IMR-90 (cell line): ENCODE measurements around the gene ZBTB47. TPM values are rescaled to one million over a fixed set of nuclear protein-coding genes. Genes with fewer than 3 reads are reported as not detected.

ENCODE experiments used
- ATAC-seq: fragments of 200-7000 bp; cut with Tn5 transposase; 2 replicates; pipeline ENCODE4 v1.9.1; 2020; ENCODE audit warnings: low read depth, mild to moderate bottlenecking, moderate library complexity
- BruUV-seq: library from RNA; stranded (reverse); fragments of 400-500 nt; replicated peaks from 2 replicates; lab custom pipeline; 2021; lab: Mats Ljungman, UMichigan
- CTCF ChIA-PET: fragments of 300-600 bp; formaldehyde crosslinking; extraction: SDS; loops from one replicate; lab custom pipeline; 2021; ENCODE audit warnings: antibody characterized with exemption; lab: Yijun Ruan, JAX
- POLR2A ChIA-PET: fragments of 300-600 bp; sonication (Branson Sonifier 250); formaldehyde crosslinking; loops from one replicate; lab custom pipeline; 2022; ENCODE audit warnings: antibody characterized with exemption; ENCODE audit not compliant: unreplicated experiment; lab: Charles Lee
- DNase-seq: peaks from one replicate; pipeline ENCODE4 v3.0.0; 2013
- H2AFZ ChIP-seq: replicated peaks from 2 replicates; pipeline ENCODE3; 2013; ENCODE audit warnings: low read length, mild to moderate bottlenecking; ENCODE audit not compliant: poor library complexity
- H2AK5ac ChIP-seq: 2 replicates; pipeline ENCODE4 v1.6.1; 2013; ENCODE audit warnings: low read depth, low read length, inconsistent platforms
- H2AK9ac ChIP-seq: replicated peaks from 2 replicates; pipeline ENCODE3; 2013; ENCODE audit warnings: mild to moderate bottlenecking, low read depth, low read length, moderate library complexity; ENCODE audit not compliant: poor library complexity
- H2BK120ac ChIP-seq: 2 replicates; pipeline ENCODE4 v1.6.1; 2013; ENCODE audit warnings: low read depth, low read length, inconsistent platforms
- H2BK15ac ChIP-seq: 3 replicates; pipeline ENCODE4 v1.6.1; 2013; ENCODE audit warnings: low read depth, low read length, inconsistent platforms
- H2BK20ac ChIP-seq: 2 replicates; pipeline ENCODE4 v1.6.1; 2013; ENCODE audit warnings: low read depth, mild to moderate bottlenecking, inconsistent platforms, low read length, moderate library complexity
- H2BK5ac ChIP-seq: 2 replicates; pipeline ENCODE4 v1.6.1; 2013; ENCODE audit warnings: mild to moderate bottlenecking, low read depth, low read length, inconsistent platforms; ENCODE audit not compliant: poor library complexity, severe bottlenecking
- H3K14ac ChIP-seq: replicated peaks from 2 replicates; pipeline ENCODE4 v1.6.1; 2013; ENCODE audit warnings: low read depth, low read length, inconsistent platforms
- H3K18ac ChIP-seq: 2 replicates; pipeline ENCODE4 v1.6.1; 2013; ENCODE audit warnings: low read depth, low read length, control low read depth
- H3K23ac ChIP-seq: 2 replicates; pipeline ENCODE4 v1.6.1; 2013; ENCODE audit warnings: low read depth, low read length, inconsistent platforms
- H3K27ac ChIP-seq: 2 replicates; pipeline ENCODE4 v1.5.1; 2013; ENCODE audit warnings: mild to moderate bottlenecking, control low read depth, low read length; ENCODE audit not compliant: insufficient read depth
- H3K27me3 ChIP-seq: 2 replicates; pipeline ENCODE4 v1.6.1; 2013; ENCODE audit warnings: low read length; ENCODE audit not compliant: control insufficient read depth, insufficient read depth
- H3K36me3 ChIP-seq: 2 replicates; pipeline ENCODE4 v1.6.1; 2013; ENCODE audit warnings: low read length, mixed read lengths; ENCODE audit not compliant: control insufficient read depth, insufficient read depth
- H3K4ac ChIP-seq: 2 replicates; pipeline ENCODE4 v1.6.1; 2013; ENCODE audit warnings: low read depth, low read length, inconsistent platforms
- H3K4me1 ChIP-seq: 2 replicates; pipeline ENCODE4 v1.6.1; 2013; ENCODE audit warnings: low read length, mixed read lengths; ENCODE audit not compliant: control insufficient read depth, insufficient read depth
- H3K4me2 ChIP-seq: 2 replicates; pipeline ENCODE4 v1.6.1; 2013; ENCODE audit warnings: low read depth, mild to moderate bottlenecking, control low read depth, low read length, moderate library complexity
- H3K4me3 ChIP-seq: 2 replicates; pipeline ENCODE4 v1.5.1; 2013; ENCODE audit warnings: low read depth, mild to moderate bottlenecking, control low read depth, low read length, moderate library complexity; ENCODE audit not compliant: insufficient read depth
- H3K56ac ChIP-seq: 2 replicates; pipeline ENCODE4 v1.6.1; 2013; ENCODE audit warnings: low read length, inconsistent platforms; ENCODE audit not compliant: insufficient read depth; ENCODE audit errors: extremely low read depth
- H3K79me1 ChIP-seq, 2 experiments: 2 replicates each; pipeline ENCODE4 v1.6.1; 2013; ENCODE audit warnings: low read length in 2 of 2, inconsistent platforms in 1 of 2, low read depth in 1 of 2
- H3K9ac ChIP-seq: 2 replicates; pipeline ENCODE4 v1.6.1; 2013; ENCODE audit warnings: low read depth, low read length, control low read depth
- H3K9me1 ChIP-seq: 2 replicates; pipeline ENCODE4 v1.6.1; 2013; ENCODE audit warnings: low read length, inconsistent platforms; ENCODE audit not compliant: insufficient read depth
- H3K9me3 ChIP-seq: 2 replicates; pipeline ENCODE4 v1.6.1; 2013; ENCODE audit warnings: low read length; ENCODE audit not compliant: control insufficient read depth, insufficient read depth
- H4K20me1 ChIP-seq: 2 replicates; pipeline ENCODE4 v1.6.1; 2013; ENCODE audit warnings: low read length, inconsistent platforms; ENCODE audit not compliant: insufficient read depth
- H4K5ac ChIP-seq: 2 replicates; pipeline ENCODE4 v1.6.1; 2013; ENCODE audit warnings: mild to moderate bottlenecking, low read depth, low read length, control low read depth
- H4K8ac ChIP-seq, 2 experiments: 2 replicates each; pipeline ENCODE4 v1.6.1; 2013; ENCODE audit warnings: low read depth in 2 of 2, low read length in 2 of 2, control low read depth in 1 of 2, inconsistent platforms in 1 of 2
- H4K91ac ChIP-seq: 2 replicates; pipeline ENCODE4 v1.6.1; 2013; ENCODE audit warnings: low read depth, low read length, inconsistent platforms; ENCODE audit not compliant: insufficient read depth
- BHLHE40 ChIP-seq: fragments of 150-350 bp; IDR thresholded peaks from 2 replicates; pipeline ENCODE4 v1.6.1; 2016; ENCODE audit warnings: mild to moderate bottlenecking, low read depth, low read length
- CHD1 ChIP-seq: IDR thresholded peaks from 2 replicates; pipeline ENCODE4 v1.6.1; 2012; ENCODE audit warnings: low read depth, low read length, improper control_type of control experiment
- FOS ChIP-seq: fragments of 150-350 bp; IDR thresholded peaks from 2 replicates; pipeline ENCODE4 v1.6.1; 2016; ENCODE audit warnings: low read depth, low read length
- MAZ ChIP-seq: IDR thresholded peaks from 2 replicates; pipeline ENCODE4 v1.6.1; 2012; ENCODE audit warnings: low read depth, mild to moderate bottlenecking, low read length, improper control_type of control experiment, moderate library complexity, borderline replicate concordance
- MXI1 ChIP-seq: IDR thresholded peaks from 2 replicates; pipeline ENCODE4 v1.6.1; 2012; ENCODE audit warnings: low read depth, mild to moderate bottlenecking, low read length, moderate library complexity, borderline replicate concordance
- POLR2A ChIP-seq: IDR thresholded peaks from 2 replicates; pipeline ENCODE4 v1.6.1; 2012; ENCODE audit warnings: mild to moderate bottlenecking, low read depth, low read length
- RCOR1 ChIP-seq: IDR thresholded peaks from 2 replicates; pipeline ENCODE4 v1.6.1; 2012; ENCODE audit warnings: mild to moderate bottlenecking, low read length, improper control_type of control experiment; ENCODE audit not compliant: insufficient replicate concordance
- WGBS, 2 experiments: methylation state at CpG; one replicate each; pipeline versions ENCODE4 v1.1.5 to v1.1.7; 2013; ENCODE audit warnings: missing lambda C conversion rate in 2 of 2; ENCODE audit not compliant: insufficient read length in 1 of 2; ENCODE audit errors: extremely low coverage in 2 of 2; 5-methylcytosine and 5-hydroxymethylcytosine counted together
- dilution Hi-C: fragments of 300-500 bp; cut with HindIII; formaldehyde crosslinking; loops from one replicate; pipeline ENCODE4 v1.14.3; 2018; ENCODE audit warnings: low sequenced_read_pairs; ENCODE audit not compliant: unreplicated experiment
- in situ Hi-C: fragments of 300-500 bp; cut with MboI; formaldehyde crosslinking; loops from 3 replicates; pipeline ENCODE4 v1.14.3; 2019; ENCODE audit warnings: low sequenced_read_pairs, inconsistent platforms, mixed read lengths
- intact Hi-C: fragments of 100-400 bp; cut with micrococcal nuclease; formaldehyde crosslinking; loops from 2 replicates; pipeline ENCODE4 v1.10.0; 2022
- polyA plus RNA-seq, 3 experiments: library from polyadenylated mRNA; depleted of rRNA; stranded (reverse); fragments of >200 nt; gene quantifications; 2 replicates each; pipeline ENCODE4 v1.2.3, GENCODE V29; 2012; ENCODE audit warnings: low replicate concordance in 1 of 3
- total RNA-seq: library from RNA; depleted of rRNA; stranded (reverse); fragments of >200 nt; gene quantifications from 2 replicates; pipeline ENCODE4 v1.2.3, GENCODE V29; 2012
- TF ChIP-seq, protein P1 (sequence below): fragments of 150-350 bp; IDR thresholded peaks from 2 replicates; pipeline ENCODE4 v1.6.1; 2017; ENCODE audit warnings: mild to moderate bottlenecking, antibody characterized with exemption, low read length, low read depth

The ZBTB47 gene
- total and polyA plus RNA-seq, 2 of the 4 experiments (the other 2 are of a cell fraction): 10.9 to 16.8 TPM

- Histone ChIP-seq H3K14ac (no peak overlapping the region), H3K4me1 (no peaks in the 10 kb centered on the region; the same call in 1 of the 2 replicates), H3K23ac (no peak overlapping the region), H2BK120ac (no peak overlapping the region), H3K56ac (no peak overlapping the region), H3K27ac (no peak overlapping the region), H3K27me3 (peaks cover 9% of the 10 kb centered on the region; the same call in 1 of the 2 replicates), H3K36me3 (no peaks in the 10 kb centered on the region), H4K91ac (no peak overlapping the region), H2BK20ac (no peak overlapping the region), H2AK9ac (no peak overlapping the region), H4K8ac (no peak overlapping the region), H2AFZ (no peak overlapping the region), H3K79me1 (no peaks in the 10 kb centered on the region), H3K4me3 (no peak overlapping the region), H3K9ac (no peak overlapping the region), H3K4ac (no peak overlapping the region), H3K9me3 (peaks cover 5% of the 10 kb centered on the region), H4K5ac (no peak overlapping the region), H2BK5ac (no peak overlapping the region), H3K9me1 (0 out of 2 replicates have a peak, but pooled peaks cover 3% of the 10 kb centered on the region), H3K18ac (no peak overlapping the region), H4K20me1 (no peaks in the 10 kb centered on the region), H2BK15ac (no peak overlapping the region), H3K4me2 (no peak overlapping the region), H2AK5ac (no peak overlapping the region)
- intact Hi-C loops (no loop called here), in situ Hi-C loops (no loop called here), dilution Hi-C loops (no loop called here)
- no peak for DNase-seq
- WGBS, 2 experiments: no CpG with 5 or more reads among the region's 1 CpG
- no peak for ATAC-seq
- no peak for TF ChIP-seq MAZ
- TF ChIP-seq, protein P1, sequence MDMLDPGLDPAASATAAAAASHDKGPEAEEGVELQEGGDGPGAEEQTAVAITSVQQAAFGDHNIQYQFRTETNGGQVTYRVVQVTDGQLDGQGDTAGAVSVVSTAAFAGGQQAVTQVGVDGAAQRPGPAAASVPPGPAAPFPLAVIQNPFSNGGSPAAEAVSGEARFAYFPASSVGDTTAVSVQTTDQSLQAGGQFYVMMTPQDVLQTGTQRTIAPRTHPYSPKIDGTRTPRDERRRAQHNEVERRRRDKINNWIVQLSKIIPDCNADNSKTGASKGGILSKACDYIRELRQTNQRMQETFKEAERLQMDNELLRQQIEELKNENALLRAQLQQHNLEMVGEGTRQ: no peak
- no peak for TF ChIP-seq POLR2A
- no peak for TF ChIP-seq CHD1
- TF ChIP-seq MXI1: no peak
- TF ChIP-seq RCOR1: no peak
- TF ChIP-seq FOS: no peak
- TF ChIP-seq BHLHE40: no peak
- POLR2A ChIA-PET: no interaction called here
- no TSS peak for BruUV-seq
- CTCF ChIA-PET: no interaction called here
These were observed 17.2 kb downstream of the ZBTB47 start for GRCh38 chr3:42670670-42671069.
